Calu3 (cell line): ENCODE results near the gene ZC3H14. TPM values are rescaled to one million over a fixed set of nuclear protein-coding genes. Genes with fewer than 3 reads are reported as not detected.

ENCODE experiments used
- BruUV-seq: library from RNA; stranded (reverse); fragments of 400-500 nt; replicated peaks from 2 replicates; lab custom pipeline; 2021; lab: Mats Ljungman, UMichigan
- CTCF ChIA-PET: fragments of 300-600 bp; sonication (Branson Sonifier 250); formaldehyde crosslinking; loops from one replicate; lab custom pipeline; 2022; ENCODE audit warnings: antibody characterized with exemption; lab: Charles Lee
- DNase-seq: peaks from one replicate; pipeline ENCODE4 v3.0.0; 2022
- H3K27ac Mint-ChIP-seq: one replicate; pipeline ENCODE4 v1.8.0; 2022; ENCODE audit warnings: mixed read lengths; ENCODE audit not compliant: unreplicated experiment
- H3K27me3 Mint-ChIP-seq: one replicate; pipeline ENCODE4 v1.8.0; 2022; ENCODE audit warnings: mixed read lengths; ENCODE audit not compliant: unreplicated experiment
- H3K36me3 Mint-ChIP-seq: one replicate; pipeline ENCODE4 v1.8.0; 2022; ENCODE audit warnings: mild to moderate bottlenecking, moderate library complexity, mixed read lengths; ENCODE audit not compliant: insufficient read depth, unreplicated experiment
- H3K4me1 Mint-ChIP-seq: one replicate; pipeline ENCODE4 v1.8.0; 2022; ENCODE audit warnings: mild to moderate bottlenecking, low read depth, mixed read lengths; ENCODE audit not compliant: unreplicated experiment
- H3K4me3 Mint-ChIP-seq: one replicate; pipeline ENCODE4 v1.8.0; 2022; ENCODE audit warnings: mild to moderate bottlenecking, low read depth, moderate library complexity, mixed read lengths; ENCODE audit not compliant: unreplicated experiment
- H3K9me3 Mint-ChIP-seq: one replicate; pipeline ENCODE4 v1.8.0; 2022; ENCODE audit warnings: low read depth, mixed read lengths; ENCODE audit not compliant: unreplicated experiment
- CTCF ChIP-seq: fragments of 200-600 bp; IDR thresholded peaks from one replicate; pipeline ENCODE4 v1.8.0; 2022; ENCODE audit warnings: antibody characterized with exemption; ENCODE audit not compliant: unreplicated experiment
- intact Hi-C: fragments of 100-400 bp; cut with micrococcal nuclease; formaldehyde crosslinking; loops from one replicate; pipeline ENCODE4 v1.10.0; 2022; ENCODE audit not compliant: unreplicated experiment
- total RNA-seq: library from RNA; stranded (reverse); gene quantifications from 2 replicates; pipeline ENCODE4 v1.2.3, GENCODE V29; 2022

The ZC3H14 gene
- total RNA-seq, 1 experiment from 2014 or later: 69.3 TPM

GRCh38 chr14:88590173-88590572 is 27.3 kb downstream of the ZC3H14 start:
- no peaks in the 10 kb centered on the region for H3K4me1 Mint-ChIP-seq
- H3K4me3 Mint-ChIP-seq: no peak overlapping the region
- H3K27ac Mint-ChIP-seq: no peak overlapping the region
- no peaks in the 10 kb centered on the region for H3K9me3 Mint-ChIP-seq
- no peak for TF ChIP-seq CTCF
- no peaks in the 10 kb centered on the region for H3K27me3 Mint-ChIP-seq
- CTCF ChIA-PET: no interaction called here
- peaks cover 42% of the 10 kb centered on the region for H3K36me3 Mint-ChIP-seq
- intact Hi-C loops: no loop called here
- no peak for DNase-seq
- no TSS peak for BruUV-seq

- Mint-ChIP-seq H3K9me3 (no peaks in the 10 kb centered on the region), H3K27ac (no peak overlapping the region), H3K36me3 (peaks cover 41% of the 10 kb centered on the region), H3K27me3 (no peaks in the 10 kb centered on the region), H3K4me3 (no peak overlapping the region), H3K4me1 (no peaks in the 10 kb centered on the region)
- intact Hi-C loops: no loop called here
- DNase-seq: no peak
- CTCF ChIA-PET: no interaction called here
- no peak for TF ChIP-seq CTCF
- no TSS peak for BruUV-seq
These were observed 29.2 kb downstream of the ZC3H14 start for GRCh38 chr14:88592031-88592430.

GRCh38 chr14:88597038-88597437 is 34.2 kb downstream of the ZC3H14 start:
- peaks cover 8% of the 10 kb centered on the region for H3K4me1 Mint-ChIP-seq
- peaks cover 43% of the 10 kb centered on the region for H3K36me3 Mint-ChIP-seq
- TF ChIP-seq CTCF: no peak
- H3K4me3 Mint-ChIP-seq: no peak overlapping the region
- intact Hi-C loops: no loop called here
- no peaks in the 10 kb centered on the region for H3K27me3 Mint-ChIP-seq
- no peak for DNase-seq
- no peak overlapping the region for H3K27ac Mint-ChIP-seq
- CTCF ChIA-PET: no interaction called here
- BruUV-seq: no TSS peak
- H3K9me3 Mint-ChIP-seq: no peaks in the 10 kb centered on the region

- TF ChIP-seq CTCF: no peak
- Mint-ChIP-seq H3K27me3 (no peaks in the 10 kb centered on the region), H3K9me3 (no peaks in the 10 kb centered on the region), H3K36me3 (peaks cover 46% of the 10 kb centered on the region), H3K4me3 (no peak overlapping the region), H3K4me1 (peaks cover 8% of the 10 kb centered on the region), H3K27ac (no peak overlapping the region)
- intact Hi-C loops: no loop called here
- CTCF ChIA-PET: no interaction called here
- BruUV-seq: no TSS peak
- DNase-seq: no peak
These were observed 34.8 kb downstream of the ZC3H14 start for GRCh38 chr14:88597601-88598000.
